Gastroesophageal sphincter (tissue), 3 donors: ENCODE data around the gene SHISAL1.

ENCODE experiments used
- EP300 ChIP-seq: sonication (generic); formaldehyde crosslinking; IDR thresholded peaks from one replicate; pipeline ENCODE4 v1.6.1; 2017; ENCODE audit warnings: antibody characterized with exemption, mild to moderate bottlenecking
- POLR2A ChIP-seq, 2 donors: fragments of 450-650 bp; IDR thresholded peaks; one replicate each; pipeline ENCODE4 v1.6.1; 2017; ENCODE audit warnings: antibody characterized with exemption in 2 of 2, mild to moderate bottlenecking in 2 of 2, moderate library complexity in 1 of 2
- TF ChIP-seq, protein P1 (sequence below), 4 experiments: fragments of 200-600 bp in 2 of 4; fragments of 450-650 bp in 2 of 4; sonication (generic) in 1 of 4; IDR thresholded peaks; one replicate each; pipeline ENCODE4 v1.5.1; 2017 to 2019; ENCODE audit warnings: antibody characterized with exemption in 4 of 4, mild to moderate bottlenecking in 2 of 4, moderate library complexity in 2 of 4

DNA sequence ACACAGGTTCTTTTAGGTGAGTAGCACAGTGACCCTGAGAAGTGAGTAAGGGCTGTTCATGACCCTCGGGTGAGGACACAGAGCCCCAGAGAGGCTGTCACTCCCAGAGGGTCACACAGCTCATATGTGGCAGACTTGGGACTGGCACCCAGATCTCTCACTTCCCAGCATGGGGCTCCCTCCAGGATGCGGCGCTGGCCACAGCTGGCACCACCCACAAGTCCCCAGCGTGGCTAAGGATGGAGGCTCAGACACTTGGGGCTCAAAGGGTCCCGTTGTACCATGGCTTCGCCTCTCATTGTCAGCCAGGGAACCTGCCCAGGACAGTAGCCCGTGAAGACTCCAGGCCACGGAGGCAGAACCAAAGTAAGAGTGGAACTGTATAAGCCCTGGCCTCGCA is 6.0 kb upstream of the SHISAL1 start:
- TF ChIP-seq, protein P1, sequence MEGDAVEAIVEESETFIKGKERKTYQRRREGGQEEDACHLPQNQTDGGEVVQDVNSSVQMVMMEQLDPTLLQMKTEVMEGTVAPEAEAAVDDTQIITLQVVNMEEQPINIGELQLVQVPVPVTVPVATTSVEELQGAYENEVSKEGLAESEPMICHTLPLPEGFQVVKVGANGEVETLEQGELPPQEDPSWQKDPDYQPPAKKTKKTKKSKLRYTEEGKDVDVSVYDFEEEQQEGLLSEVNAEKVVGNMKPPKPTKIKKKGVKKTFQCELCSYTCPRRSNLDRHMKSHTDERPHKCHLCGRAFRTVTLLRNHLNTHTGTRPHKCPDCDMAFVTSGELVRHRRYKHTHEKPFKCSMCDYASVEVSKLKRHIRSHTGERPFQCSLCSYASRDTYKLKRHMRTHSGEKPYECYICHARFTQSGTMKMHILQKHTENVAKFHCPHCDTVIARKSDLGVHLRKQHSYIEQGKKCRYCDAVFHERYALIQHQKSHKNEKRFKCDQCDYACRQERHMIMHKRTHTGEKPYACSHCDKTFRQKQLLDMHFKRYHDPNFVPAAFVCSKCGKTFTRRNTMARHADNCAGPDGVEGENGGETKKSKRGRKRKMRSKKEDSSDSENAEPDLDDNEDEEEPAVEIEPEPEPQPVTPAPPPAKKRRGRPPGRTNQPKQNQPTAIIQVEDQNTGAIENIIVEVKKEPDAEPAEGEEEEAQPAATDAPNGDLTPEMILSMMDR (IDR thresholded peaks at IDR 0.05), result no peak
- TF ChIP-seq POLR2A (IDR thresholded peaks at IDR 0.05) (no peak), EP300 (no peak)
